Measurements from ENCODE around the gene SFRP2.

- TF ChIP-seq CTCF (IDR thresholded peaks at IDR 0.05) (no peak), POLR2A (IDR thresholded peaks at IDR 0.05) (no peak)
Observed at GRCh38 chr4:153747406-153747955, 41.4 kb downstream of the SFRP2 start.

All from Peyer's patch (tissue), 4 donors.